KMS-11 (cell line): ENCODE results near the gene HS6ST3.

Experiments
- H2AFZ ChIP-seq: fragments of 200-600 bp; sonication (generic); 2 replicates; pipeline ENCODE4 v1.6.1; 2016; ENCODE audit warnings: antibody characterized with exemption, mixed run types, low read depth
- H3K27ac ChIP-seq: fragments of 200-600 bp; sonication (generic); 2 replicates; pipeline ENCODE4 v1.6.1; 2016; ENCODE audit warnings: mild to moderate bottlenecking, mixed run types
- H3K27me3 ChIP-seq: fragments of 200-600 bp; sonication (generic); 2 replicates; pipeline ENCODE4 v1.6.1; 2017; ENCODE audit warnings: mild to moderate bottlenecking, low read depth, mixed run types, moderate library complexity; ENCODE audit not compliant: insufficient read depth
- H3K36me3 ChIP-seq: fragments of 200-600 bp; sonication (generic); 2 replicates; pipeline ENCODE4 v1.6.1; 2017; ENCODE audit warnings: mild to moderate bottlenecking, mixed run types; ENCODE audit not compliant: insufficient read depth
- H3K4me1 ChIP-seq: fragments of 200-600 bp; sonication (generic); 2 replicates; pipeline ENCODE4 v1.6.1; 2016; ENCODE audit warnings: mild to moderate bottlenecking, low read depth, mixed run types; ENCODE audit not compliant: poor library complexity, severe bottlenecking
- H3K4me2 ChIP-seq: fragments of 200-600 bp; sonication (generic); 2 replicates; pipeline ENCODE4 v1.7.0; 2016; ENCODE audit warnings: mild to moderate bottlenecking, mixed run types
- H3K4me3 ChIP-seq: fragments of 200-600 bp; sonication (generic); IDR thresholded peaks from 2 replicates; pipeline ENCODE4 v1.6.1; 2017; ENCODE audit warnings: low read depth, low read length, mixed read lengths; ENCODE audit not compliant: insufficient read depth
- H3K79me2 ChIP-seq: fragments of 200-600 bp; sonication (generic); 2 replicates; pipeline ENCODE4 v1.6.1; 2016; ENCODE audit warnings: low read depth, mixed run types; ENCODE audit not compliant: insufficient read depth
- H3K9ac ChIP-seq: fragments of 200-600 bp; sonication (generic); 2 replicates; pipeline ENCODE4 v1.6.1; 2016; ENCODE audit warnings: mild to moderate bottlenecking, mixed run types
- H4K20me1 ChIP-seq: fragments of 200-600 bp; sonication (generic); 2 replicates; pipeline ENCODE4 v1.6.1; 2016; ENCODE audit warnings: mild to moderate bottlenecking, mixed run types; ENCODE audit not compliant: insufficient read depth
- TF ChIP-seq, protein P1 (sequence below): fragments of 200-600 bp; sonication (generic); conservative IDR thresholded peaks from 2 replicates; pipeline ENCODE4 v1.6.1; 2017; ENCODE audit warnings: low read depth, mild to moderate bottlenecking, antibody characterized with exemption, low read length, moderate library complexity, mixed read lengths

The HS6ST3 gene

DNA sequence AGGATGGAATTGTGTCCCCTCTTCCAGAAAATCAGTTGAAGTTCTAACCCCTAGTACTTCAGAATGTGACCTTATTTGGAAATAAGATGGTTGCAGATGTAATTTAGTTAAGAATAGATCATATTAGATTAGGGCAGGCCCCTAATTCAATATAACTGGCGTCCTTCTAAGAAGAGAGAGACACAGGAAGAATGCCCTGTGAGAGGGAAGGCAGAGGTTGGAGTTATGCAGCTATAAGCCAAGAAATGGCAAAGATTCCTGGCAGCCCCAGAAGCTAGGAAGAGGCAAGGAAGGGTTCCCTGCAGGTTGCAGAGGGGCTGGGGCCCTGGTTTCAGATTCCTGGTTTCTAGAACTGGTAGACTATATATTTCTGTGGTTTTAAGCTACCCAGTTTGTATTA is 30.0 kb downstream of the HS6ST3 start:
- H3K4me2 ChIP-seq, result no peak overlapping the region
- no peaks in the 10 kb centered on the region for H3K4me1 ChIP-seq
- no peak overlapping the region for H3K4me3 ChIP-seq
- H2AFZ ChIP-seq, result no peak overlapping the region
- no peaks in the 10 kb centered on the region for H3K36me3 ChIP-seq
- no peak overlapping the region for H3K27ac ChIP-seq
- no peaks in the 10 kb centered on the region for H4K20me1 ChIP-seq
- no peak overlapping the region for H3K9ac ChIP-seq
- TF ChIP-seq, protein P1, sequence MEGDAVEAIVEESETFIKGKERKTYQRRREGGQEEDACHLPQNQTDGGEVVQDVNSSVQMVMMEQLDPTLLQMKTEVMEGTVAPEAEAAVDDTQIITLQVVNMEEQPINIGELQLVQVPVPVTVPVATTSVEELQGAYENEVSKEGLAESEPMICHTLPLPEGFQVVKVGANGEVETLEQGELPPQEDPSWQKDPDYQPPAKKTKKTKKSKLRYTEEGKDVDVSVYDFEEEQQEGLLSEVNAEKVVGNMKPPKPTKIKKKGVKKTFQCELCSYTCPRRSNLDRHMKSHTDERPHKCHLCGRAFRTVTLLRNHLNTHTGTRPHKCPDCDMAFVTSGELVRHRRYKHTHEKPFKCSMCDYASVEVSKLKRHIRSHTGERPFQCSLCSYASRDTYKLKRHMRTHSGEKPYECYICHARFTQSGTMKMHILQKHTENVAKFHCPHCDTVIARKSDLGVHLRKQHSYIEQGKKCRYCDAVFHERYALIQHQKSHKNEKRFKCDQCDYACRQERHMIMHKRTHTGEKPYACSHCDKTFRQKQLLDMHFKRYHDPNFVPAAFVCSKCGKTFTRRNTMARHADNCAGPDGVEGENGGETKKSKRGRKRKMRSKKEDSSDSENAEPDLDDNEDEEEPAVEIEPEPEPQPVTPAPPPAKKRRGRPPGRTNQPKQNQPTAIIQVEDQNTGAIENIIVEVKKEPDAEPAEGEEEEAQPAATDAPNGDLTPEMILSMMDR, result no peak
- no peaks in the 10 kb centered on the region for H3K27me3 ChIP-seq
- no peaks in the 10 kb centered on the region for H3K79me2 ChIP-seq

DNA sequence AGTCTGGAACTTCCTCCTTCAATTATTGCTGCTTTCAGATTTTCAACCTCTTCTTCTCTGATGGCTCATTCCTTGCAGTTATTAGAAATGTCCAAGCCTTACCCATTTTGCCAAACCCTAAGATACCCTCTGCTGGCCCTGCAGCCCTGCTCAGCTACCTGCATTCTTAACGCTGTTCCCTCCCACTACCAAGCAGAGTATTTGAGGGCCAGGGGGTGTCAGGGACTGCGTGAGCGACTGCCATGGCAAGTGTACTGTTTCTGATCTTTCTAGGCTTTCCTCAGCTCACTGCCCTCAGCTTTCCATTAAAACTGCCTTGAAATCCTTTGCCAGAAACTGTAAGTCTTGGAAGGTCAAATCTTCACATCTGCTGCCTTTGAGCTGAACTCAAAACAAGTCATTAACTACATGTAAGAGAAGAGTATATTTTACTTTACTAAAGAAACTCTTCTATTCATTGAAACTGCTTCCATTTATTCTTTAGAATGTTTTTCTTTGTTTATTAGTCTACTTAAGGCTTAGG is 41.0 kb downstream of the HS6ST3 start:
- Histone ChIP-seq H3K27me3 (no peaks in the 10 kb centered on the region), H3K4me2 (no peak overlapping the region), H3K79me2 (no peaks in the 10 kb centered on the region)

GRCh38 chr13:96141032-96141431 is 51.1 kb downstream of the HS6ST3 start:
- H3K4me1 ChIP-seq, result no peaks in the 10 kb centered on the region
- TF ChIP-seq, protein P1, result no peak

More for the DNA sequence above, 41.0 kb downstream of the HS6ST3 start:
- Histone ChIP-seq H4K20me1 (no peaks in the 10 kb centered on the region), H3K4me3 (no peak overlapping the region), H3K9ac (no peak overlapping the region), H3K4me1 (no peaks in the 10 kb centered on the region), H2AFZ (no peak overlapping the region), H3K36me3 (no peaks in the 10 kb centered on the region), H3K27ac (no peak overlapping the region)
- TF ChIP-seq, protein P1, result no peak

DNA sequence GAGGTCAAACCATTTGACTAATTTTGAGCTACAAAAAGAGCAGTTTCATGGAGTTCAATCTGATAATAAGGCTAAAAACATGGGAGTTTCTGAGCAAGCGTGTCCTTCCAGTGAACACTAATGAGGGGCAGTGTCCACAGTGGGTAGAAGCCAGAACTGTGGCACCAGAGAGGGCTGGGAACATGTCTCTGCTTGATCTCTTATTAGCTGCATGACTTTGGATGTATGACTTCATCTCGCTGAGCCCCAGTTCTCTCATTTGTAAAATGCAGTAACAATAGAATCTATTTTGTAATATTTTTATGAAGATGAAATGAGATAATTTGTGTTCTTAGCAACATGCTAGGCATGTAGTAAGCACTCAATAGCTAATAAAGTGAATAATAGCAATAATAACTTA is 69.8 kb downstream of the HS6ST3 start:
- no peaks in the 10 kb centered on the region for H3K4me1 ChIP-seq
- H3K27ac ChIP-seq, result no peak overlapping the region
- H3K27me3 ChIP-seq, result no peaks in the 10 kb centered on the region
- TF ChIP-seq, protein P1, result no peak
- H3K36me3 ChIP-seq, result no peaks in the 10 kb centered on the region
- no peak overlapping the region for H3K4me2 ChIP-seq
- no peak overlapping the region for H3K9ac ChIP-seq
- H3K4me3 ChIP-seq, result no peak overlapping the region
- no peaks in the 10 kb centered on the region for H4K20me1 ChIP-seq
- H2AFZ ChIP-seq, result no peak overlapping the region
- H3K79me2 ChIP-seq, result no peaks in the 10 kb centered on the region

More at GRCh38 chr13:96141032-96141431, 51.1 kb downstream of the HS6ST3 start:
- no peak overlapping the region for H3K4me3 ChIP-seq
- no peak overlapping the region for H2AFZ ChIP-seq
- H3K9ac ChIP-seq, result no peak overlapping the region
- H3K27ac ChIP-seq, result no peak overlapping the region
- H3K27me3 ChIP-seq, result no peaks in the 10 kb centered on the region
- no peak overlapping the region for H3K4me2 ChIP-seq
- no peaks in the 10 kb centered on the region for H4K20me1 ChIP-seq
- H3K79me2 ChIP-seq, result no peaks in the 10 kb centered on the region
- no peaks in the 10 kb centered on the region for H3K36me3 ChIP-seq
